GM21381 (cell line): ENCODE measurements around the gene LCN10.
"Not testable (repeated sequence)": the region's sequence is repeated elsewhere in the genome, so short reads cannot be mapped to it uniquely, and the experiment has no call there.

ENCODE experiments used
- ATAC-seq: cut with Tn5 transposase; IDR thresholded peaks from one replicate; pipeline ENCODE4 v1.9.1; 2021; ENCODE audit warnings: mild to moderate bottlenecking, moderate library complexity; ENCODE audit not compliant: unreplicated experiment

Gene LCN10

DNA sequence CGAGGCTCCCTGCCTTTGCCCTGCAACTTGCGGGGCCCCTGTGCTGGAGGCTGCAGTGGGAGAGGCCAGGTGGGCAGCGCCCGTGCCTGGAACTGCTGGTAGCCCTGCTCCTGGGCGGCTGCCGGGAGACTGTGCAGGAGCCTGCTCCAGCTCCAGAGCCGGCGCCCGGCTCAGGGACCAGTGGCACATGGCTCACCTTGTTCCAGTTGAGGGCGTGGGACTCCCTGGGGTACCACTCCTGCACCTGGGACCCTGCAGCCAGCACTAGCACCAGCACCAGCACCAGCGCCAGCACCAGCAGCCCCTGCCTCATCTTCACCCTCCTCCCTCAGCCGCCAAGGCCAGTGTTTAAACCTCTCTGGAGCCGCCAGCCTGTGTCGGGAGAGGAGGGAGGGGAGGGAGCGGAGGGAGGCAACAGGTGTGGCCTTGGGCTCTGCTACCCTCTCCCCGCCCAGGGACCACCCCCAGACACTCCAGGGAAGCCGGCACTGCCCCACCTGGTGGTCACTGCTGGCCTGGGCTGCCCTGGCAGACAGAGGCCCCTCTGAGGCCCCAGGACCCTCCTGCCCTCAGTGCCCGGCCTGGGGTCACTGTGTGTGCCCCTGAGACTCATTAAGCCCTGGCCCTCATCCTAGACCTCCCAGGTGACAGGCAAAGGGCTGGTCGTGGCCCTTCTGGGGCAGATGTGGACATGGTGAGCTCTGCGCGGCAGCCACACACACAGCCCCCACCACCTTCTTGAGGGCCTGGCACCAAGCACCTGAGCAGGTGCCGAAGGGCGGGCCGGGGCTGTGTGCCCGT is at the start of gene LCN10:
Gene LCN10 (minus strand): TSS at position 350 of the 801 bp plus-strand sequence. CDS start 37 bp downstream, at position 313.
- ATAC-seq: no peak

- no peak for ATAC-seq
These were observed 49.0 kb upstream of the LCN10 start for GRCh38 chr9:136791516-136792276.

- peak; percentile 84 for ATAC-seq
These were observed 48.1 kb upstream of the LCN10 start, which contains the start of gene TMEM141 for GRCh38 chr9:136790640-136791515. Gene TMEM141 (plus strand): TSS chr9:136791344. CDS start chr9:136791371, 27 bp downstream.

DNA sequence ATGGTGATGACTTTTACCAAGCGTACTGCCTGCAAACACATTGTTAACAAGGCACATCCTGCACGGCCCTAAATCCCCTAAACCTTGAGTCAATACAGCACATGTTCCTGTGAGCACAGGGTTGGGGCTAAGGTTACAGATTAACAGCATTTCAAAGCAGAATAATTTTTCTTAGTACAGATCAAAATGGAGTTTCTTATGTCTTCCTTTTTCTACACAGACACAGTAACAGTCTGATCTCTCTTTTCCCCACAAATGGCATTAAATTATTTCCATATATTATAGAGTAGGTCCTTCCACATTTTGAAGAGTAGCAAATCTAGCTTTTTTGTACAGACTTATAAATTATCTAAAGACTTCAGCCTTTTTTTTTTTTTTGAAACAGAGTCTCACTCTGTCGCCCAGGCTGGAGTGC is 46.8 kb upstream of the LCN10 start:
- ATAC-seq: no peak

- not testable (repeated sequence) for ATAC-seq
These were observed 46.1 kb upstream of the LCN10 start for GRCh38 chr9:136788644-136789522.

- ATAC-seq: no peak
These were observed 45.1 kb upstream of the LCN10 start for GRCh38 chr9:136787690-136788400.

GRCh38 chr9:136786983-136787382 is 44.2 kb upstream of the LCN10 start:
- ATAC-seq: not testable (repeated sequence)

- ATAC-seq: no peak
These were observed 43.7 kb upstream of the LCN10 start for GRCh38 chr9:136786451-136786850.

DNA sequence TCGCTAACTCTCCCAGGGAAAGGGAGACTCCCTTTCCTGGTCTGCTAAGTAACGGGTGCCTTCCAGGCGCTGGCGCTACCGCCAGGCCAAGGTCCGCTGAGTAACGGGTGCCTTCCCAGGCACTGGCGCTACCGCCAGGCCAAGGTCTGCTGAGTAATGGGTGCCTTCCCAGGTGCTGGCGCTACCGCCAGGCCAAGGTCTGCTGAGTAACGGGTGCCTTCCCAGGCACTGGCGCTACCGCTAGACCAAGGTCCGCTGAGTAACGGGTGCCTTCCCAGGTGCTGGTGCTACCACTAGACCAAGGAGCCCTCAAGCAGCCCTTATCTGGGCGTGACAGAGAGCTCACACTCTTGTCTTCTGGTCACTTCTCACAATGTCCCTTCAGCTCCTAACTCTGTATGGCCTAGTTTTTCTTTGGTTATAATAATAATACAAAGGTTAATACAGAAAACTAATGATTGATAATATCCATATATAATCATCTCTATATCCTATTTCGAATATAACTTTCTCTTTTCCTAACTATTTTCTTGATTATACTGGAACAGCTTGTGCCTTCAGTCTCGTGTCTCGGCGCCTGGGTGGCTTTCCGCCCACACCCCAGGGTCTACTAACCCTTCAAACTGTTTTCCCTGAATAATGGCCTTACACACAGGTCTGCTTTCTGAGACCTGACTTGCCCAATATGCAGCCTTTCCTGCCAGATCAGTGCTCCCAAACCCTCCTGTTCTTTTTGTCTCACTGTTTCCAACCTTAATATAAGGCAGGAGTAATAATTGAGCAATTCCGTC is 43.0 kb upstream of the LCN10 start:
- not testable (repeated sequence) for ATAC-seq

DNA sequence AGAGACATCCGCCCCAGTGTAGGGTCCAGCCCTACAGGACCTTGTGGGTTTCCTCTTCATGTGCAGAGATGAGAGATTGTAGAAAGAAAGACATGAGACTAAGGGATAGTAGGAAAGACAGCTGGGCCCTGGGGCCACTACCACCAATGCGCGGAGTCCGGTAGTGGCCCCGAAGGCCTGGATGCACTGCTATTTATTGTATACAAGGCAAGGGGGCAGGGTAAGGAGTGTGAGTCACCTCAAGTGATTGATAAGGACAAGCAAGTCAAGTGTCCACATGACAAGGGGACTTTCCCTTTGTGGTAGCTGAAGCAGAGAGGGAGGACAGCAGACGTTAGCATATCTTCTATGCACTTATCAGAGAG is 42.2 kb upstream of the LCN10 start:
- ATAC-seq: no peak

GRCh38 chr9:136784249-136784996 is 41.7 kb upstream of the LCN10 start:
- no peak for ATAC-seq

DNA sequence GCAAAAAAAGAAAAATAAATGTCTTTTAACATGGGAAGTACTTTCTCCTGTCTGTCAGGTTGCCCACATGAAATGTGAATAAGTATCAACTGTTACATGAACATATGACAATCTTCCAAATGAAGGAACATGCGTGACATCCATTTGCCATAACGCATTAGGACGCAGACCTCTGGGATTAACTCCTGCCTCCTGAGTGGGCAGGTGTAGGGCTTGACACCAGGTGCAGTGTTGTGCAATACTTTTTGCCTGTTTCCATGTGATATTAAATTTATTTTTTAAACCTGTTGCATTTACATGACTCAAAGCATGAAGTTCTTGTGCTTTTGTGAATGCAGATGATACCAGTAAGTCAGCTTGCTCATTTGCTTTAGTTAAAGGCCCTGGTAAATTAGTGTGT is 39.7 kb upstream of the LCN10 start:
- ATAC-seq: no peak

GRCh38 chr9:136779808-136780207 is 37.1 kb upstream of the LCN10 start:
- ATAC-seq: no peak

DNA sequence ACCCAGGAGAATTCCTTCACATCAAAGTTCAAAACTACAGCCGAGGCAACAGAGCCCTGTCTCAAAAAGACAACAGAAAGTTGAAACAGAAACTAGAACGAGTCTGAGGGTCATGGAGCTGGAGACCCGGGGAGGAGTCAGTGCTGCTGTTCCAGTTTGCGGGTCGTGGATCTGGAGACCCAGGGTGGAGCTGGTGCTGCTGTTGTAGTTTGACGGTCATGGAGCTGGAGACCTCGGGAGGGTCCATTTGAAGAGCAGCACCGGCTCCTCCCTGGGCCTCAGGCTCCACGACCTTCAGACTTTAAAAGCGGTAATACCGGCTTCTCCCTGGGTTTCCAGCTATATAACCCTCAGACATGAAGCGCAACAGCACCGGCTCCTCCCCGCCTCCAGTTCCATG is 34.6 kb upstream of the LCN10 start:
- ATAC-seq: no peak

DNA sequence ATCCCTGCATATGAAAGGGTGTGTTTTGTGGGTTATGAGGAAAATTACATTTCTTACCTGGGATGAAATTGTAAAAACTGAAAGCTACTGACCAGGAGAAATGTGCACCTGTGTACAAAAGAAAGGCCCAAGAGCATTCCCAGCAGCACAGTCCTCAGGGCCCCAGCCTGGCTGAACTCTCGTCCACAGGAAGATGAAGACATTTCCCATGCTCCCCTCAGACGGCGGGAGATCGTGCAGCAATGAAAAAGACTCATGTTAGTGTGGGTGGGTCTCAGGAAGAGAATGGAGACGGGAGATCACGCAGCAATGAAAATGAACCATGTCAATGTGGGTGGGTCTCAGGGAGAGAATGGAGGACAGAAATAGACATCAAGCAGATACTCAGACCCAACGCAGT is 34.2 kb upstream of the LCN10 start:
- ATAC-seq: no peak

GRCh38 chr9:136775191-136775590 is 32.5 kb upstream of the LCN10 start:
- ATAC-seq: no peak

- ATAC-seq: no peak
These were observed 31.8 kb upstream of the LCN10 start for GRCh38 chr9:136774416-136775045.
